ENCODE measurements around the gene TRAPPC3.

GRCh38 chr1:36099681-36100341, 49.5 kb downstream of the TRAPPC3 start:
- TF ChIP-seq CTCF (IDR thresholded peaks at IDR 0.05) (peak; percentile 81 to 91 (median 86)), POLR2A (IDR thresholded peaks at IDR 0.05) (peak in 1 of 2 donors; percentile 19)
